ENCODE data around the gene ZNF486.

The ZNF486 gene

DNA sequence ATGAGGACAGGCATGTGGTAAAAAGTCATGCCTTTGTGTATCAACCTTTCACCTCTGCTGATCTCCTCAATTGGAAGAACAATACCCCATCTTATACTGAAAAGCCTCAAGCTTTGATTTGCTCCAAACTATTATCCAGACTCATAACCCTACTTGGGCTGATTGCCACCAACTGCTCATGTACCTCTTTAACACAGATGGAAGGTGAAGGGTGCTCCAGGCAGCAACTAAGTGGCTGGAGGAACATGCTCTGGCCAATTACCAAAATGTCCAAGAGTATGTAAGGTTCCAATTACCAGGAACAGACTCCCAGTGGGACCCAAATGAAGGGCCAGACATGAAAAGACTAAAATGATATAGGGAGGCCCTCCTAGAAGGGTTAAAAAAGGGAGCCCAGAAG lies 78.3 kb downstream of the ZNF486 start:
- no peak for TF ChIP-seq TAF1 (IDR thresholded peaks at IDR 0.05; ENCODE audit: borderline replicate concordance, insufficient read depth, low read length)
- no peak for TF ChIP-seq POLR2AphosphoS5 (IDR thresholded peaks at IDR 0.05; ENCODE audit: low read depth, low read length)
- TF ChIP-seq FOXP2 (optimal IDR thresholded peaks at IDR 0.05; ENCODE audit: borderline replicate concordance, extremely low read depth, extremely low read length, insufficient read depth) = no peak
- no peak for TF ChIP-seq SIN3A (IDR thresholded peaks at IDR 0.05; ENCODE audit: borderline replicate concordance, insufficient read depth, low read length)
- TF ChIP-seq, protein P1, sequence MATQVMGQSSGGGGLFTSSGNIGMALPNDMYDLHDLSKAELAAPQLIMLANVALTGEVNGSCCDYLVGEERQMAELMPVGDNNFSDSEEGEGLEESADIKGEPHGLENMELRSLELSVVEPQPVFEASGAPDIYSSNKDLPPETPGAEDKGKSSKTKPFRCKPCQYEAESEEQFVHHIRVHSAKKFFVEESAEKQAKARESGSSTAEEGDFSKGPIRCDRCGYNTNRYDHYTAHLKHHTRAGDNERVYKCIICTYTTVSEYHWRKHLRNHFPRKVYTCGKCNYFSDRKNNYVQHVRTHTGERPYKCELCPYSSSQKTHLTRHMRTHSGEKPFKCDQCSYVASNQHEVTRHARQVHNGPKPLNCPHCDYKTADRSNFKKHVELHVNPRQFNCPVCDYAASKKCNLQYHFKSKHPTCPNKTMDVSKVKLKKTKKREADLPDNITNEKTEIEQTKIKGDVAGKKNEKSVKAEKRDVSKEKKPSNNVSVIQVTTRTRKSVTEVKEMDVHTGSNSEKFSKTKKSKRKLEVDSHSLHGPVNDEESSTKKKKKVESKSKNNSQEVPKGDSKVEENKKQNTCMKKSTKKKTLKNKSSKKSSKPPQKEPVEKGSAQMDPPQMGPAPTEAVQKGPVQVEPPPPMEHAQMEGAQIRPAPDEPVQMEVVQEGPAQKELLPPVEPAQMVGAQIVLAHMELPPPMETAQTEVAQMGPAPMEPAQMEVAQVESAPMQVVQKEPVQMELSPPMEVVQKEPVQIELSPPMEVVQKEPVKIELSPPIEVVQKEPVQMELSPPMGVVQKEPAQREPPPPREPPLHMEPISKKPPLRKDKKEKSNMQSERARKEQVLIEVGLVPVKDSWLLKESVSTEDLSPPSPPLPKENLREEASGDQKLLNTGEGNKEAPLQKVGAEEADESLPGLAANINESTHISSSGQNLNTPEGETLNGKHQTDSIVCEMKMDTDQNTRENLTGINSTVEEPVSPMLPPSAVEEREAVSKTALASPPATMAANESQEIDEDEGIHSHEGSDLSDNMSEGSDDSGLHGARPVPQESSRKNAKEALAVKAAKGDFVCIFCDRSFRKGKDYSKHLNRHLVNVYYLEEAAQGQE (IDR thresholded peaks at IDR 0.05; ENCODE audit: insufficient read depth in 1 of 2, low read depth in 2 of 2, low read length in 2 of 2) = no peak

DNA sequence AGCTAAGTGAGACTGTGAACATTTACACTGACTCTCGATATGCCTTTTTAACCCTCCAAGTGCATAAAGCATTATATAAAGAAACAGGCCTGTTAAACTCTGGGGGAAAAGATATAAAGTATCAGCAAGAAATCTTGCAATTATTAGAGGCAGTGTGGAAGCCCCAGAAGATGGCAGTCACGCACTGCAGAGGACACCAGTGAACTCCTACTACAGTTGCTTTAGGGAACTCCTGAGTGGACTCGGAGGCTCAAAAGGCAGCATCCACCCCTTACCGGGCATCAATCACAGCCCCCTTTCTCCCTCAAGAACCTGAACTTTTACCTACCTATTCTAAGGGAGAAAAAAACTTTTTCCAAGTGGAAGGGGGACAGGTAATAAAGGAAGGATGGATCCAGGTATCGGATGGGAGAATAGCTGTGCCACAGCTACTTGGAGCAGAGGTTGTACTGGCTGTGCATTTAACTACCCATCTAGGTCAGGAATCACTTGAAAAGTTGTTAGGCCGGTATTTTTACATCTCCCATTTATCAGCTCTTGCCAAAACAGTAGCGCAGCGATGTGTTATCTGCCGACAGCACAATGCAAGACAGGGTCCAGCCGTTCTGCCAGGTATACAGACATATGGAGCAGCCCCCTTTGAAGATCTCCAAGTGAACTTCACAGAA lies 80.1 kb downstream of the ZNF486 start:
- no peak for TF ChIP-seq POLR2AphosphoS5 (IDR thresholded peaks at IDR 0.05; ENCODE audit: low read depth, low read length)
- TF ChIP-seq, protein P1 (IDR thresholded peaks at IDR 0.05; ENCODE audit: insufficient read depth in 1 of 2, low read depth in 2 of 2, low read length in 2 of 2) = no peak
- no peak for TF ChIP-seq TAF1 (IDR thresholded peaks at IDR 0.05; ENCODE audit: borderline replicate concordance, insufficient read depth, low read length)
- no peak for TF ChIP-seq SIN3A (IDR thresholded peaks at IDR 0.05; ENCODE audit: borderline replicate concordance, insufficient read depth, low read length)
- no peak for TF ChIP-seq FOXP2 (optimal IDR thresholded peaks at IDR 0.05; ENCODE audit: borderline replicate concordance, extremely low read depth, extremely low read length, insufficient read depth)
